Fibroblast of lung (primary cell): ENCODE measurements around the gene MAZ. TPM values are rescaled to one million over a fixed set of nuclear protein-coding genes. Genes with fewer than 3 reads are reported as not detected.
A peak's percentile ranks its signal among the peaks of the same experiment; 100 is the strongest.

Source experiments
- DNase-seq, 2 donors: peaks; one replicate each; pipeline versions ENCODE4 v3.0.0 to v3.0.0-alpha.2; 2010; ENCODE audit warnings: low read depth in 2 of 2
- H2AFZ ChIP-seq: 2 replicates; pipeline ENCODE4 v1.5.1; 2012; ENCODE audit warnings: low read length, control low read depth, inconsistent platforms
- H3K27ac ChIP-seq: 2 replicates; pipeline ENCODE4 v1.5.1; 2011; ENCODE audit warnings: low read length, control low read depth; ENCODE audit not compliant: insufficient read depth
- H3K27me3 ChIP-seq: 2 replicates; pipeline ENCODE4 v1.5.1; 2011; ENCODE audit warnings: mild to moderate bottlenecking, low read length; ENCODE audit not compliant: control insufficient read depth, insufficient read depth
- H3K36me3 ChIP-seq: 2 replicates; pipeline ENCODE4 v1.5.1; 2011; ENCODE audit warnings: low read length; ENCODE audit not compliant: control insufficient read depth, insufficient read depth
- H3K4me1 ChIP-seq: 2 replicates; pipeline ENCODE4 v1.5.1; 2011; ENCODE audit warnings: low read length; ENCODE audit not compliant: control insufficient read depth, insufficient read depth; ENCODE audit errors: extremely low read depth
- H3K4me2 ChIP-seq: 2 replicates; pipeline ENCODE4 v1.5.1; 2011; ENCODE audit warnings: low read length, control low read depth; ENCODE audit not compliant: insufficient read depth; ENCODE audit errors: extremely low read depth
- H3K4me3 ChIP-seq, 4 experiments: fragments of 200-600 bp in 1 of 4; sonication (generic) in 1 of 4; replicated peaks in 1 of 4; 2 replicates each; pipeline ENCODE4 v1.5.1; 2011 to 2016; ENCODE audit warnings: low read length in 4 of 4, low read depth in 3 of 4, mild to moderate bottlenecking in 3 of 4, control low read depth in 2 of 4, inconsistent platforms in 1 of 4, mixed read lengths in 1 of 4; ENCODE audit not compliant: insufficient read depth in 1 of 4; ENCODE audit errors: control extremely low read depth in 1 of 4
- H3K79me2 ChIP-seq: 2 replicates; pipeline ENCODE4 v1.5.1; 2012; ENCODE audit warnings: mild to moderate bottlenecking, low read length, inconsistent platforms; ENCODE audit not compliant: control insufficient read depth, insufficient read depth
- H3K9ac ChIP-seq: 2 replicates; pipeline ENCODE4 v1.5.1; 2011; ENCODE audit warnings: mild to moderate bottlenecking, low read length, control low read depth; ENCODE audit not compliant: insufficient read depth
- H3K9me3 ChIP-seq: 2 replicates; pipeline ENCODE4 v1.5.1; 2012; ENCODE audit warnings: low read depth, low read length; ENCODE audit not compliant: control insufficient read depth, insufficient read depth
- H4K20me1 ChIP-seq: 2 replicates; pipeline ENCODE4 v1.5.1; 2011; ENCODE audit warnings: low read length; ENCODE audit not compliant: control insufficient read depth, insufficient read depth; ENCODE audit errors: extremely low read depth
- EZH2 ChIP-seq: IDR thresholded peaks from 2 replicates; pipeline ENCODE4 v1.5.1; 2012; ENCODE audit warnings: low read length, control low read depth, mild to moderate bottlenecking; ENCODE audit errors: missing control alignments
- polyA plus RNA-seq, 2 donors: library from polyadenylated mRNA; depleted of rRNA in 1 of 2; stranded (reverse) in 1 of 2; unstranded in 1 of 2; fragments of >200 nt; gene quantifications; 2 replicates each; pipeline ENCODE4 v1.2.1, GENCODE V29; 2011 to 2012; ENCODE audit warnings: missing spikeins in 1 of 2
- total RNA-seq: library from RNA; depleted of rRNA; stranded (reverse); fragments of >200 nt; gene quantifications from 2 replicates; pipeline ENCODE4 v1.2.1, GENCODE V29; 2014
- TF ChIP-seq, protein P1 (sequence below), 2 donors: IDR thresholded peaks in 1 of 2; conservative IDR thresholded peaks in 1 of 2; 1 replicate in 1 of 2; 2 replicates in 1 of 2; pipeline ENCODE4 v1.5.1; 2011 to 2012; ENCODE audit warnings: low read length in 2 of 2, control low read depth in 1 of 2, inconsistent platforms in 1 of 2, low read depth in 1 of 2, mild to moderate bottlenecking in 1 of 2

The MAZ gene
- total and polyA plus RNA-seq, 2 donors (not counting 1 experiment from before 2014, with no cell fraction given), result 68.1 to 131 TPM

DNA sequence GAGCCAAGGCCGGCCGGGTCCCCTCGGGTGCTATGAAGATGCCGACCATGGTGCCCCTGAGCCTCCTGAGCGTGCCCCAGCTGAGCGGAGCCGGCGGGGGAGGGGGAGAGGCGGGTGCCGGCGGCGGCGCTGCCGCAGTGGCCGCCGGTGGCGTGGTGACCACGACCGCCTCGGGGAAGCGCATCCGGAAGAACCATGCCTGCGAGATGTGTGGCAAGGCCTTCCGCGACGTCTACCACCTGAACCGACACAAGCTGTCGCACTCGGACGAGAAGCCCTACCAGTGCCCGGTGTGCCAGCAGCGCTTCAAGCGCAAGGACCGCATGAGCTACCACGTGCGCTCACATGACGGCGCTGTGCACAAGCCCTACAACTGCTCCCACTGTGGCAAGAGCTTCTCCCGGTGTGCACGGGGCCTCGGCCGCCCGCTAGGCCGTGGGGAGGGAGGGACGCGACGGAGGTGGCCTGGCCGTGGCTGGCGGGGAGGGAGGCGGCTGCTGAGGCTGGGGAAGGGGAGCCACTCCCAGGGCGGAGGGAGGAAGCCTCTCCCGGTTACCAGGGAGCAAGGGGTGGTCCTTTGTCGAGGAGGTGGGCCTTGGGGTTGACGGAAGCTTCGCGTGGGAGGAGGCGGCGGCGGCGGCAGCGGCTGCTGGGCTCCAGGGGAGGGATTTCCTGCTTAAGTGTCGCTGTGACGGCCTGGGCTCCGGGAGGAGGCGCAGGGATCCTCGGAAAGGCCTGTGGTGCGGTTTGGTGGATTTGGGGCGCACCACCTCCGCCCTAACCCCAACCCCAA lies 1.3 kb downstream of the MAZ start:
- DNase-seq, result peak; percentile 94 to 96
- H2AFZ ChIP-seq, result no peak overlapping the region

DNA sequence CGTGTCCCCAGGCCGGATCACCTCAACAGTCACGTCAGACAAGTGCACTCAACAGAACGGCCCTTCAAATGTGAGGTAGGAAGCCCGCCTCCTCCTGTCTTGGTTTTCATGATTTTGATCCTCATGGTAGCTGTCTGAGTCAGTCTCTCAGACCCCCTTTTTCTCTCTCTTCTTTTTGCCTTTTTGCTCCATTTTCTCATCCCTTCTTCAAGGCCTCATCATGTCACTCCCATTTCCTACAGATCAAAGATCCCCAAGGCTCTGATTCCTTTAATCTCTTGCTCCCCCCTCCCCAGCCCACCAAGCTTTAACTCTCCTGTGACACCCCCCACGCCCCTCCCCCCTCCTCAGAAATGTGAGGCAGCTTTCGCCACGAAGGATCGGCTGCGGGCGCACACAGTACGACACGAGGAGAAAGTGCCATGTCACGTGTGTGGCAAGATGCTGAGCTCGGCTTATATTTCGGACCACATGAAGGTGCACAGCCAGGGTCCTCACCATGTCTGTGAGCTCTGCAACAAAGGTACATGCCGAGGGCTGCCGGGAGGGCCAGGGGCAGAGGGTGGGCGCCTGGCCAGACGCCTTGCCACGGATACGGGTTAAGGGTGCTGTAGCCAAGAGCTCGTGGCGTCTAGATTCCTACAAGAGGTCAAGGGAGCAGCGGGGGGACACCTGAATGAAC lies 2.0 kb downstream of the MAZ start:
- Histone ChIP-seq H3K4me3 (peak overlapping the region; percentile 58 to 79 (median 72)), H3K4me2 (peak overlapping the region; percentile 92), H3K36me3 (peaks cover 12% of the 10 kb centered on the region), H3K9ac (peak overlapping the region; percentile 40), H3K4me1 (peaks cover 29% of the 10 kb centered on the region), H4K20me1 (no peaks in the 10 kb centered on the region), H3K79me2 (peaks cover 31% of the 10 kb centered on the region), H3K27me3 (no peaks in the 10 kb centered on the region), H3K9me3 (no peaks in the 10 kb centered on the region), H3K27ac (peak overlapping the region; percentile 81), H2AFZ (no peak overlapping the region)
- TF ChIP-seq EZH2, result no peak
- TF ChIP-seq, protein P1, sequence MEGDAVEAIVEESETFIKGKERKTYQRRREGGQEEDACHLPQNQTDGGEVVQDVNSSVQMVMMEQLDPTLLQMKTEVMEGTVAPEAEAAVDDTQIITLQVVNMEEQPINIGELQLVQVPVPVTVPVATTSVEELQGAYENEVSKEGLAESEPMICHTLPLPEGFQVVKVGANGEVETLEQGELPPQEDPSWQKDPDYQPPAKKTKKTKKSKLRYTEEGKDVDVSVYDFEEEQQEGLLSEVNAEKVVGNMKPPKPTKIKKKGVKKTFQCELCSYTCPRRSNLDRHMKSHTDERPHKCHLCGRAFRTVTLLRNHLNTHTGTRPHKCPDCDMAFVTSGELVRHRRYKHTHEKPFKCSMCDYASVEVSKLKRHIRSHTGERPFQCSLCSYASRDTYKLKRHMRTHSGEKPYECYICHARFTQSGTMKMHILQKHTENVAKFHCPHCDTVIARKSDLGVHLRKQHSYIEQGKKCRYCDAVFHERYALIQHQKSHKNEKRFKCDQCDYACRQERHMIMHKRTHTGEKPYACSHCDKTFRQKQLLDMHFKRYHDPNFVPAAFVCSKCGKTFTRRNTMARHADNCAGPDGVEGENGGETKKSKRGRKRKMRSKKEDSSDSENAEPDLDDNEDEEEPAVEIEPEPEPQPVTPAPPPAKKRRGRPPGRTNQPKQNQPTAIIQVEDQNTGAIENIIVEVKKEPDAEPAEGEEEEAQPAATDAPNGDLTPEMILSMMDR (conservative IDR thresholded peaks at IDR 0.05 in 1 of 2, IDR thresholded peaks at IDR 0.05 in 1 of 2; ENCODE audit: low read depth in 1 of 2, low read length in 2 of 2), result no peak
- no peak for DNase-seq

More for the DNA sequence above, 1.3 kb downstream of the MAZ start:
- peak overlapping the region; percentile 81 for H3K27ac ChIP-seq
- H3K4me3 ChIP-seq, result peak overlapping the region; percentile 58 to 79 (median 72)
- H3K4me2 ChIP-seq, result peak overlapping the region; percentile 92
- TF ChIP-seq, protein P1 (conservative IDR thresholded peaks at IDR 0.05 in 1 of 2, IDR thresholded peaks at IDR 0.05 in 1 of 2; ENCODE audit: low read depth in 1 of 2, low read length in 2 of 2), result peak; percentile 34 to 53
- no peak for TF ChIP-seq EZH2
- peak overlapping the region; percentile 40 for H3K9ac ChIP-seq
- H3K79me2 ChIP-seq, result peaks cover 29% of the 10 kb centered on the region
- H3K4me1 ChIP-seq, result peaks cover 26% of the 10 kb centered on the region
- peaks cover 12% of the 10 kb centered on the region for H3K36me3 ChIP-seq
- no peaks in the 10 kb centered on the region for H3K27me3 ChIP-seq
- H4K20me1 ChIP-seq, result no peaks in the 10 kb centered on the region
- H3K9me3 ChIP-seq, result no peaks in the 10 kb centered on the region

DNA sequence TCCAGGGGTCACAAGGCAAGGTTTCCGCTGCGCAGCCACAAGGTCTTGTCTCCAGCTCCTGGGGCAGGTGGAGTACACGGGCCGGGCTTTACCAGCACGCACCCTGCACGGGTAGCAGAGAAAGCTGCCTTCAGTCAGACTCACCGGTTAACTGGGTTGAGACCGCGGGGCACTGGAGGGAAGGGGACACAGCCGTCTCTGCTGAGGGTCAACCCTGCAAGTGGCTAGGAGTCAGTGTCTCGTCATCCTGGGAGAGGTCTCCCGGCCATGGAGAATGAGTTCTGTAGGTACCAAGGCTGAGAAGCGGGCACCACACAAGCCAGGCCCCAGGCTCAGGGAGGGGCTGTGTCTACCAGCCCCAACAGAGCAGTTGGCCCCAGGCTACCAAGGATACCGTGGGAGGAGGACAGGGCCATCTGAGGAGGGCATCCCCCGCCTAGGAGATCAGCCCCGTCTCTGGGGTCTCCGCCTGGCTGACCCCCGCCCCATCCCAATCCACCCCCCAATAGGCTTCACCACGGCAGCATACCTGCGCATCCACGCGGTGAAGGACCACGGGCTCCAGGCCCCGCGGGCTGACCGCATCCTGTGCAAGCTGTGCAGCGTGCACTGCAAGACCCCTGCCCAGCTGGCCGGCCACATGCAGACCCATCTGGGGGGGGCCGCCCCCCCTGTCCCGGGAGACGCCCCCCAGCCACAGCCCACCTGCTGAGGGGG lies 2.9 kb downstream of the MAZ start:
- no peak overlapping the region for H3K9ac ChIP-seq
- peaks cover 33% of the 10 kb centered on the region for H3K79me2 ChIP-seq
- H3K27ac ChIP-seq, result peak overlapping the region; percentile 81
- H3K4me1 ChIP-seq, result peaks cover 29% of the 10 kb centered on the region
- no peaks in the 10 kb centered on the region for H3K27me3 ChIP-seq
- peaks cover 12% of the 10 kb centered on the region for H3K36me3 ChIP-seq
- no peak for TF ChIP-seq EZH2
- TF ChIP-seq, protein P1 (conservative IDR thresholded peaks at IDR 0.05 in 1 of 2, IDR thresholded peaks at IDR 0.05 in 1 of 2; ENCODE audit: low read depth in 1 of 2, low read length in 2 of 2), result no peak
- peak overlapping the region in 3 of 4 experiments; percentile 58 to 74 (median 71) for H3K4me3 ChIP-seq
- no peak overlapping the region for H2AFZ ChIP-seq
- DNase-seq, result no peak
- H4K20me1 ChIP-seq, result no peaks in the 10 kb centered on the region
- H3K4me2 ChIP-seq, result peak overlapping the region; percentile 92
- H3K9me3 ChIP-seq, result no peaks in the 10 kb centered on the region
